ENCODE results near the gene STARD5. TPM values are rescaled to one million over a fixed set of nuclear protein-coding genes. Genes with fewer than 3 reads are reported as not detected.
"Not testable (repeated sequence)": the region's sequence is repeated elsewhere in the genome, so short reads cannot be mapped to it uniquely, and the experiment has no call there.

Gene STARD5
- total RNA-seq, 1 experiment from 2014 or later, result 0.41 TPM

GRCh38 chr15:81349271-81349670, 25.3 kb upstream of the STARD5 start:
- H3F3A ChIP-seq (ENCODE audit: insufficient read depth, low read depth), result no peaks in the 10 kb centered on the region
- no peaks in the 10 kb centered on the region for H3K9me2 ChIP-seq (ENCODE audit: insufficient read depth)
- intact Hi-C loops (cut with micrococcal nuclease; ENCODE audit: unreplicated experiment), result no loop called here
- H3K27ac ChIP-seq, result no peak overlapping the region
- no peaks in the 10 kb centered on the region for H3K79me2 ChIP-seq (ENCODE audit: low read depth)
- no peaks in the 10 kb centered on the region for H3K9me3 ChIP-seq (ENCODE audit: insufficient read depth, low read depth)
- peaks cover 22% of the 10 kb centered on the region for H3K27me3 ChIP-seq (ENCODE audit: insufficient read depth, low read depth)
- no peak for TF ChIP-seq CTCF (conservative IDR thresholded peaks at IDR 0.05)
- no peak for TF ChIP-seq EZH2 (IDR thresholded peaks at IDR 0.05; ENCODE audit: low read depth)
- CTCF ChIA-PET, result no interaction called here
- BruUV-seq (replicated peaks), result no TSS peak
- no peak overlapping the region for H3K4me2 ChIP-seq
- no peaks in the 10 kb centered on the region for H4K20me1 ChIP-seq (ENCODE audit: insufficient read depth)
- H2AFZ ChIP-seq, result no peak overlapping the region
- DNase-seq, result no peak
- POLR2A ChIA-PET (ENCODE audit: unreplicated experiment), result no interaction called here
- H3K4me1 ChIP-seq (replicated peaks; ENCODE audit: insufficient read depth), result no peaks in the 10 kb centered on the region
- no peak overlapping the region for H3K4me3 ChIP-seq
- H3K36me3 ChIP-seq (ENCODE audit: low read depth), result no peaks in the 10 kb centered on the region

GRCh38 chr15:81348691-81349090, 24.8 kb upstream of the STARD5 start:
- H3K36me3 ChIP-seq (ENCODE audit: low read depth); CTCF ChIA-PET; H3K27ac ChIP-seq; BruUV-seq (replicated peaks); intact Hi-C loops (cut with micrococcal nuclease; ENCODE audit: unreplicated experiment); H3F3A ChIP-seq (ENCODE audit: insufficient read depth, low read depth); H3K79me2 ChIP-seq (ENCODE audit: low read depth); H3K9me2 ChIP-seq (ENCODE audit: insufficient read depth); H3K9me3 ChIP-seq (ENCODE audit: insufficient read depth, low read depth); H3K4me2 ChIP-seq; DNase-seq; POLR2A ChIA-PET (ENCODE audit: unreplicated experiment); H3K4me1 ChIP-seq (replicated peaks; ENCODE audit: insufficient read depth); H2AFZ ChIP-seq; H3K4me3 ChIP-seq; H4K20me1 ChIP-seq (ENCODE audit: insufficient read depth): not testable (repeated sequence)
- peaks cover 22% of the 10 kb centered on the region for H3K27me3 ChIP-seq (ENCODE audit: insufficient read depth, low read depth)

GRCh38 chr15:81347910-81348309, 24.0 kb upstream of the STARD5 start:
- no peaks in the 10 kb centered on the region for H4K20me1 ChIP-seq (ENCODE audit: insufficient read depth)
- H3K4me1 ChIP-seq (replicated peaks; ENCODE audit: insufficient read depth), result no peaks in the 10 kb centered on the region
- no peak overlapping the region for H3K4me3 ChIP-seq
- no TSS peak for BruUV-seq (replicated peaks)
- no peak for TF ChIP-seq EZH2 (IDR thresholded peaks at IDR 0.05; ENCODE audit: low read depth)
- TF ChIP-seq CTCF (conservative IDR thresholded peaks at IDR 0.05), result no peak
- H3K9me3 ChIP-seq (ENCODE audit: insufficient read depth, low read depth), result no peaks in the 10 kb centered on the region
- peaks cover 22% of the 10 kb centered on the region for H3K27me3 ChIP-seq (ENCODE audit: insufficient read depth, low read depth)
- H3K9me2 ChIP-seq (ENCODE audit: insufficient read depth), result no peaks in the 10 kb centered on the region
- intact Hi-C loops (cut with micrococcal nuclease; ENCODE audit: unreplicated experiment), result no loop called here
- no peak overlapping the region for H3K27ac ChIP-seq
- ChIA-PET POLR2A (ENCODE audit: unreplicated experiment) (no interaction called here), CTCF (no interaction called here)
- no peak overlapping the region for H2AFZ ChIP-seq
- H3K79me2 ChIP-seq (ENCODE audit: low read depth), result no peaks in the 10 kb centered on the region
- no peaks in the 10 kb centered on the region for H3K36me3 ChIP-seq (ENCODE audit: low read depth)
- no peak overlapping the region for H3K4me2 ChIP-seq
- H3F3A ChIP-seq (ENCODE audit: insufficient read depth, low read depth), result no peaks in the 10 kb centered on the region
- no peak for DNase-seq

- Histone ChIP-seq H4K20me1 (ENCODE audit: insufficient read depth) (no peaks in the 10 kb centered on the region), H3K27me3 (ENCODE audit: insufficient read depth, low read depth) (peaks cover 23% of the 10 kb centered on the region), H2AFZ (no peak overlapping the region), H3K27ac (no peak overlapping the region), H3K9me2 (ENCODE audit: insufficient read depth) (no peaks in the 10 kb centered on the region), H3K79me2 (ENCODE audit: low read depth) (no peaks in the 10 kb centered on the region), H3K4me3 (no peak overlapping the region), H3K4me2 (no peak overlapping the region), H3K9me3 (ENCODE audit: insufficient read depth, low read depth) (no peaks in the 10 kb centered on the region), H3F3A (ENCODE audit: insufficient read depth, low read depth) (no peaks in the 10 kb centered on the region), H3K4me1 (replicated peaks; ENCODE audit: insufficient read depth) (no peaks in the 10 kb centered on the region), H3K36me3 (ENCODE audit: low read depth) (no peaks in the 10 kb centered on the region)
- POLR2A ChIA-PET (ENCODE audit: unreplicated experiment), result no interaction called here
- CTCF ChIA-PET, result no interaction called here
- DNase-seq, result no peak
- TF ChIP-seq CTCF (conservative IDR thresholded peaks at IDR 0.05) (no peak), EZH2 (IDR thresholded peaks at IDR 0.05; ENCODE audit: low read depth) (no peak)
- BruUV-seq (replicated peaks), result no TSS peak
- intact Hi-C loops (cut with micrococcal nuclease; ENCODE audit: unreplicated experiment), result no loop called here
These were observed 22.7 kb upstream of the STARD5 start for GRCh38 chr15:81346611-81347010.

All from PC-9 (cell line).